GM19193 (cell line): ENCODE measurements around the gene KLF1.

Experiments
- POLR2A ChIP-seq: IDR thresholded peaks from 4 replicates; pipeline ENCODE4 v1.6.1; 2011; ENCODE audit not compliant: insufficient read depth, insufficient read length; ENCODE audit errors: extremely low read depth

Gene KLF1

DNA sequence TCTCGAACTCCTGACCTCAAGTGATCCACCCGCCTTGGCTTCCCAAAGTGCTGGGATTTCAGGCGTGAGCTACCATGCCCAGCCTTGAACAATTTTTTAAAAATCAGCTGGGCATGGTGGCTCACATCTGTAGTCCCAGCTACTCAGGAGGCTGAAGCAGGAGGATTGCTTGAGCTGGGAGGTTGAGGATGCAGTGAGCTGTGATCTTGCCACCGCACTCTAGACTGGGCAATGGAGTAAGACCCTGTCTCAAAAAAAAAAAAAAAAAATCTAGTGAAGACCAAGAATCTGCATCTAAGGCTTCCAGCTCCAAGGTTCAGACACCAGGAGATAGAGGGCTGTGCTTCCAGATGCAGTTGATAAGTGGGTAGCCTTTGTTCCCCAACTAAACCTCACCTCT is 22.9 kb downstream of the KLF1 start:
- no peak for TF ChIP-seq POLR2A

DNA sequence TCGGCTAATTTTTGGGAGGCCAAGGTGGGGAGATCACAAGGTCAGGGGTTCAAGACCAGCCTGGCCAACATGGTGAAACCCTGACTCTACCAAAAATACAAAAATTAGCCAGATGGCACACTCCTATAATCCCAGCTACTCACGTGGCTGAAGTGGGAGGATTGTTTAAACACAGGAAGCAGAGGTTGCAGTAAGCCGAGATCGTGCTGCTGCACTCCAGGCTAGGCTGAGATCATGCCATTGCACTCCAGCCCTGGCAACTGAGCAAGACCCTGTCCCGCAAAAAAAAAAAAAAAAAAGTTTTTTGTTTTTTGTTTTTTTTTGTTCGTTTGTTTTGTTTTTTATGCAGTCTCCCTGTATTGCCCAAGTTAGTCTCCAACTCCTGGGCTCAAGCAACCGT is 27.5 kb downstream of the KLF1 start:
- TF ChIP-seq POLR2A = no peak

DNA sequence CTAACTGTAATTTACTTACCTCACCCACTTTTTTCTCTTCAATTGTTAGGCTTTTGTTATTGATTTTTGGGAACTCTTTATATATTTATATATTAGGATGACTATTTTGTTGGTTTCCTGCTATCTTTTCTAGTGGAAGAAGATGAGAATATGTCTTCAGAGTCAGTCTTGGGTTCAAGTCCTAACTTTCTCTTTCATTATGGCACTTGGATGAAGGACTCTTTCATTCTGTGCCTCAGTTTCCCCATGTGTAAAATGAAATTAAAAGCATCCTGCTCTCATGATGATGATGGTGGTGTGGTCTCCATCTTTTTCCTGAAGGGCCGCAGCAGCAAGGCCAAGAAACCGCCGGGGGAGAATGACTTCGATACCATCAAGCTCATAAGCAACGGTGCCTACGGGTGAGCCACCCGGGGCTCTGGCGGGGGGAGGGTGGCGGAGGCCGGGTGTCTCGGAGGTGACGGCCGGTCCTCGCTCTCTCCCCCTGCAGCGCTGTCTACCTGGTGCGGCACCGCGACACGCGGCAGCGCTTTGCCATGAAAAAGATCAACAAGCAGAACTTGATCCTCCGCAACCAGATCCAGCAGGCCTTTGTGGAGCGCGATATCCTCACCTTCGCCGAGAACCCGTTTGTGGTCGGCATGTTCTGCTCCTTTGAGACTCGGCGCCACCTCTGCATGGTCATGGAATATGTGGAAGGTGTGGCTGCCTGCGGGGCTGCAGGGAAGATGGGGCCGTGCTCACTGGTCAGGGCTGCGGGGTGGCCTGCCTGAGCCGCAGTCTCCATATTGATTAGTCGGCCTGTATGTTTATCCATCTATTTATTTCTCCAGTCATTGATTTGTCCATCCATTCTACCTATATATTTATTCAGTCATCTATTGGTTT is 28.7 kb downstream of the KLF1 start:
- no peak for TF ChIP-seq POLR2A

DNA sequence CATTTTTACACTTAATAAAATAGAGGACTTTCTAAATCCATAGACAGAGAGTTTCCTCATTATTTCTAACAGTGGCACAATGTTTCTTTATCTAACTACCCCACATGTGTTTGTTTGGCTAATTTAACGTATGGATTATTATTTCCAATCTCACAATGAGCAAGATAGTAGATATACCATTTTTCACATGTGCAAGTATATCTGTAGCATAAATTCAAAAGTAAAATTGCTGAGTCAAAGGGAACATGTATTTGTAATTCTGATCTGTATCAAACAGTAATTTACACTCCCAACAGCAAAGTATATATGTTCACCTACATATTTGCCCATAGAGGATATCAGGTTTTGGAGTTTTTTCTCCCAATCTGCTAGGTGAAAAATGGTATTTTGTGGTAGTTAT is 30.3 kb downstream of the KLF1 start:
- no peak for TF ChIP-seq POLR2A

DNA sequence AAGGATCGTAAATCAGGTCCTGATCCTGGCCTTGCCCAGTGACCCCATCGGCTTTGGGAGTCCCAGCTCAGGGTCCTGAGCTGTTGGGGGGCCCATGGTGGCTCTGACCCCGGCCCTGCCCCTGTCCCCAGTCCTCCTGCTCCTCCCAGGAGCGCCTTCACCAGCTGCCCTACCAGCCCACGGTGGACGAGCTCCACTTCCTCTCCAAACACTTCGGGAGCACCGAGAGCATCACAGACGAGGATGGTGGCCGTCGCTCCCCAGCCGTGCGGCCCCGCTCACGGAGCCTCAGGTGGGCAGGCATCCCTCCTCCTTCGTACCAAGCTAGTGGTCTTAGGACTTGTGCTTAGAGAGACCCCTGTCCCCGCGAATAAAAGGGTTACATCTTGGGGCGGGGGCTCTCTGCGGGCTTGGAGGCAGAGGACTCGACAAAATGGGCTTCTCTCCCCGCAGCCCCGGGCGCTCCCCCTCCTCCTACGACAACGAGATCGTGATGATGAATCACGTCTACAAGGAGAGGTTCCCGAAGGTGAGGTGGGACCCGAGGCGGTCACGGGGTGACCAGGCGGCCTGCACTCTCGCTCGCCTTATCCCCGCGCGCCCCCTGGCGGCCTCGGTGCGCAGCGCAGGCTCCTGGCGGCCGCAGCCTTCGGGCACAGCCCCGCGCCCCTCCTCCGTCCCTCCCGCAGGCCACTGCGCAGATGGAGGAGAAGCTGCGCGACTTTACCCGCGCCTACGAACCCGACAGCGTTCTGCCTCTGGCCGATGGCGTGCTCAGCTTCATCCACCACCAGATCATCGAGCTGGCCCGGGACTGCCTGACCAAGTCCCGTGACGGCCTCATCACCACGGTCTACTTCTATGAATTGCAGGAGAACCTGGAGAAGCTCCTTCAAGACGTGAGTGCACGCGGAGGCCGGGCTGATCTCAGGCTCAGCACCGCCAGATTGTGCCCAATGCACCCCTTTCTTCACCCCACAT is 39.6 kb downstream of the KLF1 start:
- no peak for TF ChIP-seq POLR2A

DNA sequence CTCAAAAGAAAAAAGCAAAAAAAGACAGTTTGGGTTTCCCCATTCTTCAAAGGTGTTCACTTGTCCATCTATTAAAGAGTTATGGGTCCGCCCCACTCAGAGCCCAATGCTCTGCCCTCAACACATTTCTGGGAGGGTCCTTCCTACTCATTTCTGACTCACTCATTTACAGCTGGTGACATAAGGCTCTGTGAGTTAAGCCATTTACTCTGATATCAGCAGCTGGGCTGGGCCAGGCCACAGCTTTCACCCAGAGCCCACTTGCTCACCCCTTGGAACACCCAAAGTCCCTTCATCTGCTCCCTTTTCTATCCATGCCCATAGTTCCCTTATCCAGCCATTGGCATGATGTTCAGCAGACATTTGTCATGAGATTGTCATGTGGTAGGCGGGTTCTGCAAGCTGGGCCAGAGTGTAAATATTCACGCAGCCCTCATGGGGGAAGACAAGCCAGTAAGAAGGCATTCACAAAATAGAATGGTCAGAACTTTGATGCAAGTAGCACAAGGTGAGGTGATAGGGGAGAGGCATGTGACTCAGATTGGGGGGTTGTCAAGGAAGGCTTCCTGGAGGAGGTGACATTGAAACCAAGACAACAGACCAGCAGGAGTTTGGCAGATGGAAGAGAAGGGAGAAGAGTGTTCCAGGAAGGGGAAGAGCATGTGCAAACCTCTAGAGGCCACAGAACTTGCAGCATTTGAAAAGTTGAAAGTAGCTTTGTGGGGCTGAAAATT is 42.8 kb downstream of the KLF1 start:
- TF ChIP-seq POLR2A = no peak

DNA sequence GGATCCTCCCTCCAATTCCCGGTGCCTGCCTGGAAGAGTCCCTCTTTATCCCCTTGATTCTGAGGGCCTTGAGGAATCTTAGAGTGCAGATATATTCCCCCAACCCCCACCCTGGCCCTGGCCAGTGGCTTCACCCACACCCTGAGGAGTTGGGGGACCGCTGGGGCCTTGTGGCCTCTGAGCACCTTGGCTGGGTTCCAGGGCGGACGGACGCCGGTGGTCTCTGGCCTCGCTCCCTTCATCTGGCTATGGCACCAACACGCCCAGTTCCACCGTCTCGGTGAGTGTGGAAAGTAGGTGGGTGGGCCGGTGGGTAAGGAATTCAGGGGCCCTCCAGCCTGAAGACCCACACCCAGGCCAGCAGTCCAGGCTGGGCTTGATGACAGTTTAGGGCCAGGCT is 43.7 kb downstream of the KLF1 start:
- TF ChIP-seq POLR2A = no peak

DNA sequence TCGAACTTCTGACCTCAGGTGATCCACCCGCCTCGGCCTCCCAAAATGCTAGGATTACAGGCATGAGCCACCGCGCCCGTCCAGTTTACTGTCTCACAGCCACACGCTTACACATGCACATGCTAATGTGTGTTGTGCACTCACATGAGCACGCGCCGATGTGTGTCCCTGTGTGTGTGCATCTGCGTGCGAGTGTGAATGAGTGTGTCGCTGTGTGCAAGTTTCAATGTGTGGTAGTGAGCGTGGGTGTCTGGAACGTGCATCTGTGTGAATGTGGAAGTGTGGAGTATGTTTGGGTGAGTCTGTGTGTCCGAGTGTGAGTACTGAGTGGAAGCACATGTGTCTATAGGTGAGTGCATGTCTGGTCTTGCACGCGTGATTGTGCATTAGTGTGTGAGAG is 44.5 kb downstream of the KLF1 start:
- TF ChIP-seq POLR2A = no peak

DNA sequence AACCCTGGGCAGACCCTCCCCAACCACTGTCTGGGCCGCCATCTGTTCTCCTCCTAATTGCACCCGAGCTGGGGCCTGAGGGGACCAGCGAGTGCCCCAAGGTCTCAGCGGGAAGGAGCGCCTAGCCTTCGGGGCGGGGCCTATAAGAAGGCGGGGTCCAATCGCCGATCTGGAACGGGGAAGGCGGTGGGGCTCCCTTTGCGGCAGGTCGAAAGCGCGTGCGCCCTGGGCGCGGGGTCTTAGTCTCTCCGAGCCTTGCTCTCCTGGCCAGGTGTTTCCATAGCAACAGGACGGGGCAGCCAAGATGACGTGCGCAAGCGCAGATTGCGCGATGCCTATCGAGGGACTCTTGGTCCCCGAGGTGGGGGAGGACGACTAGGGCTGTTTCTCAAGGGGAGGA is 45.9 kb downstream of the KLF1 start:
- TF ChIP-seq POLR2A = no peak

DNA sequence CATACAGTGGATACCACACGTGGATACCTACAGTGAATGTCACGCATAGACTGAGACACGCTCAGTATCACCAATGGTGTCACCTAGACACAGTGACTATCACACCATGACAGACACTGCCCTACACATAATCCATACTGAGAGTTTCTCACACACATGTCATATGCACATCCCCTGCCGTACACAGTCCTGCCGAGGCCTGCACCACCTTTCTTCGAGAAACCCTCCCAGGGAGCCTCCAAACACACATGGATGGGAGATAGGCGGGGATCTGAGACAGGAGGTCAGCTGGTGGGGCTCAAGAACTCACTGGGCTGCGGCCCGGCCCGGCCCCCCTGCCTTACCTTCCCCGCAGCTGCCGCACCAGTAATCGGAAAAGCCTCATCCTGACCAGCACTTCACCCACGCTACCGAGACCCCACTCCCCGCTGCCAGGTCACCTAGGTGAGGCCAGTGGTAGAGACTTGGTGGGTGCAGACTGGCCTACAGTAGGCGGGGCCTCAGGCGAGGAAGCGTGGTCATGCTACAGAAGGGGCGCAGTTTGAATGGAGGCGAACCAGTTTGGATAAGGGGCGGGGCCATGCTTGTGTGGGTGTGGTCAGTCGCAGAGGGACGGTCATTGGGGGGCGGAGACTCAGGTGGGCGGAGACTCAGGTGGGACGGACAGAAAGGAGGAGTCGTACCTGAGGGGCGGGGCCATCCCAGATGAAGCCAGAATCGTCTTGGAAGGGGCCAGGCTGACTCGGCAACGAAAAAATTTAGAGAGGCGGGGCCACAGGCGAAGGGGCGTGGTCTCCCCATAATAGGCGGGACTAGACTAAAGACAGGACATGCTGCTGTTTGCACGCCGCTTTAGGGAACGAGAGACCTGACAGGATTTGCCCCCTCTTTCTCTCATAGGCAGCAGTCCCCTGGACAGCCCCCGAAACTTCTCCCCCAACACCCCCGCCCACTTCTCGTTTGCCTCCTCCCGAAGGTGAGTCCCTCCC is 46.6 kb downstream of the KLF1 start:
- no peak for TF ChIP-seq POLR2A

DNA sequence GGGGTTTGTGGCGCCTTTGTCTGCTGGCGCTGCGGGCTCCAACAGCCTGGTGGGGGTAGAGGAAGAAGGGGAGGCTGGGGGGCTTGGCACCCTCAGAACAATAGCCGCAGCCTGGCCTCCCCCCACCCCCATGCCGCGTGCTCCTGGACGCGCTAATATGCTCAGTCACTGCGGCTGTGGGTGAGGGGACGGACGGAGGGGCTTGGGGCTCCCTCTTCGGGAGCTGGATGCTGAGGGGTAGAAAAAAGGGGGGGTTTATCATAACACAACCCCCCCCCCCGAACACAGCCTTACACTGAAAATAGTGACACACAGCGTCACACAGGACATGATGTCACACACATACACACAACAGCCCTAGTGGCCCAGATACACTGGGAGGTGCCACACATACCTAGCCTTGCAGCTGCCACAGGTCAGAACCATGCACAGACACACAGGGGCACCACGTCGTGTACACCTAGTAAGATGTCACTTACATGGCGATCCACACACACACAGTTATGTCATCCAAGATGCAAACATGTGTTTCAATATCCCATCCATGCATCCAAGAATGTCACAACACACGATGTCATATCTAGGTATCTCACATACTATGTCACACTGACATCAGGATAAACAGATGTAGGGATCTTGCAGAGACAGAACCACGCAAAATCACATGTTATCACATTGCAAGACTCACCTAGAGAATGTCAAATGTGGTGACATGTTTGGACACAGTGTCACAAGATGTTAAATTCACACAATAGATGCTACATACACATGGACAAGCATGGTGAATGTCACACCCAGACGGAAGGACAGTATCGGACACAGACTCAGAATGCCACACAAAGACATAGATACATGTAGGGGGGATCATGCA is 47.9 kb downstream of the KLF1 start:
- TF ChIP-seq POLR2A = no peak

DNA sequence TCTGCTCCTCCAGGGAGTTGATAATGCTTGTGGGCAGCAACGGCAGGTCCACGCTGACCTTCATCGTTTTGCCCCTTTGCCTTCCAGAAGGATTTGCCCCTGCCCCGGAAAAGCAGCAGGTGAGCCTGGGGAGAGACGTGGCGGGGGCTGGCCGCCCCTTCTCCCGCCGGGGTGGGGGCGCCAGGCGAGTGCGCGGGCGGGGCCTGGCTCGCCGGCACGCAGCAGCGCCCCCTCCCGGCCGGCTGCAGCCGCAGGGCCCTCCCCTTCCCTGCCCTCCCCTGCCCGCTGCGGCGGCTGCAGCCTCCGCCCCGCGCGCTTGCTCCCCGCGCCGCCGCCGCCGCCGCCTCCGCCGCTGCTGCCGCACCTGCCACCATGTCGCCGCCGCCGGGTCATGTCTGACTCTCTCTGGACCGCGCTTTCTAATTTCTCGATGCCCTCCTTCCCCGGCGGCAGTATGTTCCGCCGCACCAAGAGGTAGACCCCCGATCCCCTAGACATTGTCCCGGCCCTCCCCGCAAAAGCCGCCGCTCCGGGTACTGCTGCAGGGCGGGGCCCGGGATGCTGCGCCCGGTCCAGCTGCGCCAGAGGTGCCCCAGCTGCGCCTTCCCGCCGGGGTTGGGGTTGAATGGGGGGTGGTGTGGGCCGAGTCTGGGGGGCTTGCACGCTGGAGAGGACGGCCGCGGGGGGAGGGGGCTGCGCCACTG is 48.7 kb downstream of the KLF1 start, which contains the start of gene MAST1:
Gene MAST1 (plus strand): TSS at position 334 of the 704 bp plus-strand sequence. CDS start 58 bp downstream, at position 392.
- TF ChIP-seq POLR2A = no peak
